Measurements from ENCODE around the gene DDX10.
A peak's percentile ranks its signal among the peaks of the same experiment; 100 is the strongest.

Gene DDX10

DNA sequence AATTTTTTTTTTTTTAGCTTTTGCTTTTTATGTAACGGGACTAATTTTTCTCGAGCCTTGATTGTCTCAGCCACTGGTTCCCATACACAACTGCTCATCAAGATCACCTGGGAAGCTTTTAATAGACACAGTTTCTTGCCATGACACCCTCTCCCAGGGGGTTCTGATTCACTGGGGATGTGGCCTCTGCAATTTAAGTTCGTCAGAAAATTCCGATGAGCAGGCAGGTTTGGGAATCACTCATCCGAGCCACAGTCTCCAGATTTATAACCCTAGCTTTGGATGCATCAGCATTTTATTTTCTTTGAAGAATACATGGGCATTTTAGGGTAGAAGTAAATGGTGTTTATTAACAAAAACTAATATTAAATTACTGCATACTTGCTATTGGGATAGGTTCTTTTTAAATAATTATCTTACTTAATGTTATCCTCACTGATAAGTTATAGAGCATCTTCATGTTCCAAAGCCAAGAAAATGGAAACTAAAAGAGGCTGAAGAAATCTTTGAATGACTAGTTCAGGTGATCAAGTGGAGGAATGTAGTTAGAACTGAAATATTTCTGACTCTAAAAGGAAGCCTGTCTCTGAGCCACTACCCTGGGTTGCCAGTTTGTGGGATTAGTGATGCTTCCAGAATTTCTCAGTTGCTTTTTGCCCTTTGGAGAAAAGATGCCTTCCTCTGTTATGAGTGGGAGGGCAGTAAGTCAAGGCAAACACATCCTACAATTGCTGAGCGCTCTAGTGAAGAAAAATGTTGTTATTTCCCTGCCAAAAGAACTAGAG, 319.0 kb downstream of the DDX10 start:
- DNase-seq (ENCODE audit: low read depth), result no peak

DNA sequence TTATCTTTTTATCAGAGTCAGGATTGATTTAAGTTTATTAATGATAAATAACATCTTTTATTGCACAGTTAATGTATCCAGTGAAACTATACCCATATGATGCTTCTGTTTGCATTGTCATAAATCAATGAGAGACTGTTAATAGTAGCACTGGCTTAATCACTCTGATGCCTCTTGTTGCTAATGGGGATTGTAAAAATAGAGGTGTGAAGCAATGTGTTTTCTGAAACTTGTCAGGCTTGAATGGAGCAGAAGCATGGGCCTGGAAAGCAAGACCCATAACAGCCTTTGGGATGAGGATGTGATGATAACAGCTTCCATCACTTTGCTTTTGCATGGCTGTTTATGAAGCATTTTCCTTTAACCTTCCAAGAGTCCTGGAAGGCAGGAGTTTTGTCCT, 319.7 kb downstream of the DDX10 start:
- DNase-seq (ENCODE audit: low read depth), result no peak

DNA sequence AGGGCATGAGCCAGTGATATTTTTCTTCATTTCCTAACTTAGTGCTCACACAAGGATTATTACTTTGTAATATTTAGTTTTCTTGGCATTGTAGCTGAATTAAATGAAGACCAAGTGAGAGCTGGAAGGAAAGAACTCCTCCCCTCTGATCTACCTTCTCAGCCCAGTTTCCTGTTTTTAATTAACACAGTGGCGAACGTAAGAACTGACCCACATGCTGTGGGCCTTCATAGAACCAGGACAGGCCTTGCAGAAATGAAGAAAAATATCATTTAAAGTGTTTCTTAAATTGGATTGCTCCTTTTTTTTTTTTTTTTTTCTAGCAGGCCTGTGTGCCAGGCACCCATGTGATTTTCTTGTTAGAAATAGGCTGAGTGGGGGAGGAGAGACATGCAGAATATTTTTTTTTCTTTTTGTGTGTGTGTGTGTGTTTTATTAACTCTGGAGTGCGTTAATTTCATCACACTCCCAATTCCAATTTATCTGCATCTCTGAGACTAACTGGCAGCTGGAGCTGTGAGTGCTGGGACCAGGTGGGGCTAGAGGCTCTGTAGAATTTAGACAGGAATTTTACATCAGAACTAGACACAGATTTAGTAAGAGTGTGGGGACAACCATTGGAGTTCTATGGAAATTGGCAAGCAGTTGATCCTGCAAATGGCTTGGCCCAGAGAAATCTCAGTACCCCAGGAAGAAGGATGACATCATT, 320.5 kb downstream of the DDX10 start:
- DNase-seq (ENCODE audit: low read depth), result no peak

DNA sequence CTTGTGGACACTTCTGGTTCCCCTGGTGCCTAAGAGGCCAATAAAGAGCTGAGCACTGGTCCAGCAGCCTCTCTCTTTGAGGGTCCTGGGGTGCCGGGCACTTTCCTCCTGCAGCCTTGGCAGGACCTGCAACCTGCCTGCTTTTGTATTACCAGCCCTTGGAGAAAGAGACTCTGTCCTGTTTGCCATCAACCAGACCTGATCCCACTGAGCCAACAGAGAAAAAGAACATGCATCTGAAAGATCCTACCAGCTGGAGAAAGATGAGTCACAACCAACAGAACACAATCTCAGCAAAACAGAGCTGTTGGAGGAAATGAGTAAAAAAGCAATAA, 321.0 kb downstream of the DDX10 start:
- DNase-seq (ENCODE audit: low read depth), result peak; percentile 26

Measured in fibroblast of gingiva (primary cell).